CD4-positive, CD25-positive, alpha-beta regulatory T cell (primary cell): Measurements from ENCODE around the gene FAM234A. TPM values are rescaled to one million over a fixed set of nuclear protein-coding genes. Genes with fewer than 3 reads are reported as not detected.
A peak's percentile ranks its signal among the peaks of the same experiment; 100 is the strongest.
"Not testable (repeated sequence)": the region's sequence is repeated elsewhere in the genome, so short reads cannot be mapped to it uniquely, and the experiment has no call there.

Experiments
- ATAC-seq, 2 donors: fragments of 150-1000 bp; cut with Tn5 transposase; one replicate each; pipeline ENCODE4 v1.10.0; 2021; ENCODE audit warnings: low read depth in 2 of 2, moderate number of reproducible peaks in 2 of 2, moderate library complexity in 1 of 2
- DNase-seq, 3 donors: peaks; one replicate each; pipeline versions ENCODE4 v3.0.0 to v3.0.0-alpha.2; 2012 to 2022; ENCODE audit warnings: mixed read lengths in 1 of 3
- H3K27ac ChIP-seq: one replicate; pipeline ENCODE4 v1.7.0; 2013; ENCODE audit warnings: mild to moderate bottlenecking, low read length; ENCODE audit not compliant: insufficient read depth, poor library complexity, severe bottlenecking
- H3K27me3 ChIP-seq: one replicate; pipeline ENCODE4 v1.7.0; 2013; ENCODE audit warnings: low read length; ENCODE audit not compliant: control insufficient read depth, insufficient read depth
- H3K36me3 ChIP-seq: one replicate; pipeline ENCODE4 v1.7.0; 2013; ENCODE audit warnings: mild to moderate bottlenecking, low read length, moderate library complexity; ENCODE audit not compliant: control insufficient read depth, insufficient read depth
- H3K4me1 ChIP-seq: 2 replicates; pipeline ENCODE4 v1.7.0; 2013; ENCODE audit warnings: mild to moderate bottlenecking, low read length; ENCODE audit not compliant: insufficient read depth, control insufficient read depth, poor library complexity, severe bottlenecking
- H3K4me3 ChIP-seq: one replicate; pipeline ENCODE4 v1.7.0; 2013; ENCODE audit warnings: low read depth, mild to moderate bottlenecking, low read length, moderate library complexity
- H3K9me3 ChIP-seq, 2 experiments: 1 replicate in 1 of 2; 2 replicates in 1 of 2; pipeline ENCODE4 v1.7.0; 2013; ENCODE audit warnings: low read length in 2 of 2, mild to moderate bottlenecking in 1 of 2, moderate library complexity in 1 of 2; ENCODE audit not compliant: control insufficient read depth in 2 of 2
- H3K27ac Mint-ChIP-seq, 3 donors: one replicate each; pipeline ENCODE4 v1.8.0; 2020 to 2022; ENCODE audit warnings: mild to moderate bottlenecking in 3 of 3, mixed read lengths in 3 of 3, moderate library complexity in 2 of 3
- H3K27me3 Mint-ChIP-seq: one replicate; pipeline ENCODE4 v1.8.0; 2022; ENCODE audit warnings: mild to moderate bottlenecking, mixed read lengths
- H3K36me3 Mint-ChIP-seq: one replicate; pipeline ENCODE4 v1.8.0; 2020; ENCODE audit warnings: mixed read lengths
- H3K4me1 Mint-ChIP-seq, 4 donors: one replicate each; pipeline ENCODE4 v1.8.0; 2020 to 2022; ENCODE audit warnings: mixed read lengths in 4 of 4, mild to moderate bottlenecking in 1 of 4
- H3K4me3 Mint-ChIP-seq, 4 donors: one replicate each; pipeline ENCODE4 v1.8.0; 2020 to 2022; ENCODE audit warnings: mild to moderate bottlenecking in 4 of 4, mixed read lengths in 4 of 4, moderate library complexity in 3 of 4
- H3K9me3 Mint-ChIP-seq, 7 donors: one replicate each; pipeline ENCODE4 v1.8.0; 2020 to 2022; ENCODE audit warnings: mixed read lengths in 7 of 7, mild to moderate bottlenecking in 3 of 7, moderate library complexity in 2 of 7
- polyA plus RNA-seq, 4 donors: library from polyadenylated mRNA; unstranded; fragments of 300-500 nt; fragmentation: Illumina TruSeq; gene quantifications; one replicate each; pipeline ENCODE4 v1.2.3, GENCODE V29; 2021
- total RNA-seq: library from RNA; stranded (reverse); gene quantifications from one replicate; pipeline ENCODE4 v1.2.3, GENCODE V29; 2022

FAM234A gene
- total and polyA plus RNA-seq, 5 donors from 2014 or later = 15.3 to 26.5 (median 22.1) TPM

DNA sequence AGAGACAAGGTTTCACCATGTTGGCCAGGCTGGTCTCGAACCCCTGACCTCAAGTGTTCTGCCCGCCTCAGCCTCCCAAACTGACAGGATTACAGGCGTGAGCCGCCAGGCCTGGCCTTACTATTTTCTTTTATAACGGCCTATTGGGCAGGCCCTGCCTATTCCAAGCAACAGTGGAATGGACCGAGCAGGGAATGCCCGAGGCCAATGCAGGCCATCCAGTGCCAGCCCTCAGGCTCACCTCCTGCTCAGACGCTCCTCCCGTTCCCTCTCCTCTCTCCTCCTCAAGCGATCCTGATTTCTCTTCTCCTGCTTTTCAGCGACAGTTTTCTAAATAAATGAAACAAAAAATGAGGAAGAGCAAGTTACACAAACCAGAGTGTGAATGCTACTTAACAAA is 41.9 kb upstream of the FAM234A start:
- no peaks in the 10 kb centered on the region for H3K9me3 ChIP-seq
- peaks cover 67% of the 10 kb centered on the region for H3K36me3 ChIP-seq
- no peak overlapping the region for H3K27ac ChIP-seq
- H3K27ac Mint-ChIP-seq = no peak overlapping the region
- no peaks in the 10 kb centered on the region for H3K27me3 ChIP-seq
- H3K4me1 Mint-ChIP-seq = peaks cover 5 to 12% (median 8%) of the 10 kb centered on the region in 4 donors
- H3K4me3 Mint-ChIP-seq = no peak overlapping the region
- no peak for ATAC-seq
- H3K36me3 Mint-ChIP-seq = peaks cover 44% of the 10 kb centered on the region
- no peaks in the 10 kb centered on the region for H3K27me3 Mint-ChIP-seq
- H3K9me3 Mint-ChIP-seq = no peaks in the 10 kb centered on the region
- no peaks in the 10 kb centered on the region for H3K4me1 ChIP-seq
- DNase-seq = no peak
- H3K4me3 ChIP-seq = no peak overlapping the region

DNA sequence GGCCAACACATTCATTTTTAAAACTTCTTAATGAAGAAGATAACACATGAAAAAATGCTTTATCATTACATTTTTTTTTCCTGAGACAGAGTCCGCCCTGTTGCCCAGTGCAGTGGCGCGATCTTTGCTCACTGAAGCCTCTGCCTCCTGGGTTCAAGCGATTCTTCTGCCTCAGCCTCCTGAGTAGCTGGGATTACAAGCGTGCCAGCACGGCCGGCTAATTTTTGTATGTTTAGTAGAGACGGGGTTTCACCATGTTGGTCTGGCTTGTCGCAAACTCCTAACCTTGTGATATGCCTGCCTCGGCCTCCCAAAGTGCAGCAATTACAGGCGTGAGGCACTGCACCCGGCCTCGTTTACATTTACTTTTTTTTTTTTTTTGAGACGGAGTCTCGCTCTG is 41.2 kb upstream of the FAM234A start:
- no peak for DNase-seq
- H3K9me3 Mint-ChIP-seq = no peaks in the 10 kb centered on the region
- peaks cover 5 to 12% (median 8%) of the 10 kb centered on the region in 4 donors for H3K4me1 Mint-ChIP-seq
- ATAC-seq = no peak
- no peak overlapping the region for H3K27ac Mint-ChIP-seq
- peaks cover 44% of the 10 kb centered on the region for H3K36me3 Mint-ChIP-seq
- no peak overlapping the region for H3K4me3 ChIP-seq
- H3K27me3 Mint-ChIP-seq = no peaks in the 10 kb centered on the region
- peaks cover 72% of the 10 kb centered on the region for H3K36me3 ChIP-seq
- H3K27ac ChIP-seq = no peak overlapping the region
- H3K27me3 ChIP-seq = no peaks in the 10 kb centered on the region
- H3K4me3 Mint-ChIP-seq = no peak overlapping the region
- no peaks in the 10 kb centered on the region for H3K4me1 ChIP-seq
- no peaks in the 10 kb centered on the region for H3K9me3 ChIP-seq

DNA sequence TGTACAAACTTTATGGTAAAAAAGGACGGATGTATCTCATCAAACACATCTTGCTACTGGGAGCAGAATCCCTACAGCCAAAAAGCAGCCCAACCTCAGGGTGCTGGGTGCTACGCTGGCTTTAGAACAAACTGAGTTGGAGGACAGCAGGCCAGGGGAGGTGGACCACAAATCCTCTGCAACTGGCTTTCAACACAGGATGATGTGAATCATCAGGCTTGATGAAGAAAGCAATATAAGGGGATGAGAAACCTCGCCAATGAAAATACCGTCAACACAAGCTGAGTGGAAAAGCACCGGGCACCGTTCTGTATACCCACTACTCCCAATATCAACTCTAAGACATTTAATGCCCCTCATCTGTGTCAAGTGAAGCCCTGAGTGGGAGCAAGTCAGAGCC is 40.1 kb upstream of the FAM234A start:
- Histone ChIP-seq H3K9me3 (no peaks in the 10 kb centered on the region), H3K4me3 (no peak overlapping the region), H3K27ac (no peak overlapping the region), H3K27me3 (no peaks in the 10 kb centered on the region), H3K36me3 (peaks cover 71% of the 10 kb centered on the region), H3K4me1 (no peaks in the 10 kb centered on the region)
- ATAC-seq (no peak), DNase-seq (no peak)
- H3K4me1 Mint-ChIP-seq = peaks cover 0 to 4% (median under 1%) of the 10 kb centered on the region in 4 donors
- no peaks in the 10 kb centered on the region for H3K9me3 Mint-ChIP-seq
- H3K36me3 Mint-ChIP-seq = peaks cover 33% of the 10 kb centered on the region
- no peak overlapping the region for H3K4me3 Mint-ChIP-seq
- H3K27me3 Mint-ChIP-seq = no peaks in the 10 kb centered on the region
- no peak overlapping the region for H3K27ac Mint-ChIP-seq

DNA sequence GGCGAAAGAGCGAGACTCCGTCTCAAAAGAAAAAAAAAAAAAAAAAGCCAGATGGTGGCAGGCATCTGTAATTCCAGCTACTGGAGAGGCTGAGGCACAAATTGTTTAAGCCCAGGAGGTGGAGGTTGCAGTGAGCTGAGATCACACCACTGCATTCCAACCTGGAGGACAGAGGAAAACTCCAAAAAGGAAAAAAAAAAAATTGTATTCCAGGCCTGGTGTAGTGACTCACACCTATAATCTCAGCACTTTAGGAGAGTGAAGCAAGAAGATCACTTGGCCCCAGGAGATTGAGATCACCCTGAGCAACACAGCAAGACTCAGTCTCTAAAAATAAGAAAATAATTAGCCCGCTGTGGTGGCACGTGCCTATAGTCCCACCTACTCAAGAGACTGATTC is 34.2 kb upstream of the FAM234A start:
- H3K4me1 ChIP-seq = no peaks in the 10 kb centered on the region
- no peaks in the 10 kb centered on the region for H3K27me3 Mint-ChIP-seq
- no peak for DNase-seq
- no peaks in the 10 kb centered on the region for H3K9me3 Mint-ChIP-seq
- no peak overlapping the region for H3K27ac Mint-ChIP-seq
- peaks cover 0 to 4% (median 0%) of the 10 kb centered on the region in 4 donors for H3K4me1 Mint-ChIP-seq
- ATAC-seq = no peak
- H3K27ac ChIP-seq = no peak overlapping the region
- H3K27me3 ChIP-seq = no peaks in the 10 kb centered on the region
- peaks cover 12% of the 10 kb centered on the region for H3K36me3 Mint-ChIP-seq
- no peaks in the 10 kb centered on the region for H3K9me3 ChIP-seq
- no peak overlapping the region for H3K4me3 ChIP-seq
- H3K36me3 ChIP-seq = peaks cover 55% of the 10 kb centered on the region
- H3K4me3 Mint-ChIP-seq = no peak overlapping the region

DNA sequence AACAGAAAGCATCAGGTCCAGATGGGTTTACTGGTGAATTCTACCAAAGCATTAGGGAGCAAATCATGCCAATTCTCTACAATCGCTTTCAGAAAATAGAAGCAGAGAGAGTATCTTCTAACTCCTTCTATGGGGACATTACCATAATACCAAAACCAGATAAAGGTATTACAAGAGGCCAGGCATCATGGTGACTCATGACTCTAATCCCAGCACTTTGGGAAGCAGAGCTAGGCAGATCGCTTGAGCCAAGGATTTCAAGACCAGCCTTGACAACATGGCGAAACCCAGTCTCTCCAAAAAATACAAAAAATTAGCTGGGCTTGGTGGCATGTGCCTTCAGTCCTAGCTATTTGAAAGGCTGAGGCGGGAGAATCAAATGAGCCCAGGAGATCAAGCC is 31.4 kb upstream of the FAM234A start:
- Mint-ChIP-seq H3K36me3 (peaks cover 26% of the 10 kb centered on the region), H3K9me3 (no peaks in the 10 kb centered on the region), H3K27me3 (no peaks in the 10 kb centered on the region), H3K4me1 (peaks cover 0 to 8% (median under 1%) of the 10 kb centered on the region in 4 donors), H3K4me3 (no peak overlapping the region), H3K27ac (no peak overlapping the region)
- ATAC-seq (no peak), DNase-seq (no peak)
- no peak overlapping the region for H3K27ac ChIP-seq
- no peak overlapping the region for H3K4me3 ChIP-seq
- no peaks in the 10 kb centered on the region for H3K9me3 ChIP-seq
- peaks cover 66% of the 10 kb centered on the region for H3K36me3 ChIP-seq
- H3K4me1 ChIP-seq = no peaks in the 10 kb centered on the region
- H3K27me3 ChIP-seq = no peaks in the 10 kb centered on the region

DNA sequence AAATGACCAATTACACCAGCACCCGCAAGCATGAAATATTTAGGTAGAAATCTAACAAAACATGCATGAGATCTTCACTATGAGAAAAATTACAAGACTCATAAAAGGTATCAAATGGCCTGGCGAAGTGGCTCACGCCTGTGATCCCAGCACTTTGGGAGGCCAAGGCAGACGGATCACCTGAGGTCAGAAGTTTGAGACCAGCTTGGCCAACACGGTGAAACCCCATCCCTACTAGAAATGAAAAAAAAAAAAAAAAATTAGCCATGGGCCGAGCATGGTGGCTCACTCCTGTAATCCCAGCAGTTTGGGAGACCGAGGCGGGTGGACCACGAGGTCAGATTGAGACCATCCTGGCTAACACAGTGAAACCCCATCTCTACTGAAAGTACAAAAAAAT is 30.6 kb upstream of the FAM234A start:
- DNase-seq, H3K9me3 Mint-ChIP-seq: not testable (repeated sequence)

DNA sequence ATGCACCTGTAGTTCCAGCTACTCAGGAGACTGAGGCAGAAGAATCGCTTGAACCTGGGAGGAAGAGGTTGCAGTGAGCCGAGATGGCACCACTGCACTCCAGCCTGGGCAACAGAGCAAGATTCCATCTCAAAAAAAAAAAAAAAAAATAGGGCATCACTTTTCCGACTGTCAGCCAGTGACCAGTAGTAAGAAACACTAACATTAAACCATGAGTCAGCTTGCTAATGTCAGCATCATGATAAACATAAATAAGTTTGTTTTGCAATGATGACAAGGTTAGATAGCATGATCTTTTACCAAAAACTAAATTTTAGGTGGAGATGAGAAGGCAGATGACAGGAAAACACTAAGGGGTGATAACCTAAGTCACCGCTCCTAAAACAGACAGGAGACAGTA is 25.3 kb upstream of the FAM234A start:
- H3K4me1 ChIP-seq, H3K9me3 ChIP-seq, H3K4me3 ChIP-seq, H3K27me3 ChIP-seq, H3K9me3 Mint-ChIP-seq, H3K4me3 Mint-ChIP-seq, DNase-seq, ATAC-seq, H3K27me3 Mint-ChIP-seq, H3K27ac ChIP-seq: not testable (repeated sequence)
- H3K36me3 Mint-ChIP-seq = peaks cover 30% of the 10 kb centered on the region
- H3K4me1 Mint-ChIP-seq = peaks cover 4 to 18% (median 11%) of the 10 kb centered on the region in 4 donors
- H3K27ac Mint-ChIP-seq = peak overlapping the region in 1 of 3 donors; percentile 32
- H3K36me3 ChIP-seq = peaks cover 83% of the 10 kb centered on the region

More for the DNA sequence above, 30.6 kb upstream of the FAM234A start:
- H3K4me1 ChIP-seq, H3K4me3 Mint-ChIP-seq, H3K27ac Mint-ChIP-seq, H3K4me1 Mint-ChIP-seq, ATAC-seq, H3K27me3 Mint-ChIP-seq, H3K27ac ChIP-seq, H3K27me3 ChIP-seq, H3K4me3 ChIP-seq, H3K9me3 ChIP-seq: not testable (repeated sequence)
- H3K36me3 ChIP-seq = peaks cover 66% of the 10 kb centered on the region
- peaks cover 31% of the 10 kb centered on the region for H3K36me3 Mint-ChIP-seq

DNA sequence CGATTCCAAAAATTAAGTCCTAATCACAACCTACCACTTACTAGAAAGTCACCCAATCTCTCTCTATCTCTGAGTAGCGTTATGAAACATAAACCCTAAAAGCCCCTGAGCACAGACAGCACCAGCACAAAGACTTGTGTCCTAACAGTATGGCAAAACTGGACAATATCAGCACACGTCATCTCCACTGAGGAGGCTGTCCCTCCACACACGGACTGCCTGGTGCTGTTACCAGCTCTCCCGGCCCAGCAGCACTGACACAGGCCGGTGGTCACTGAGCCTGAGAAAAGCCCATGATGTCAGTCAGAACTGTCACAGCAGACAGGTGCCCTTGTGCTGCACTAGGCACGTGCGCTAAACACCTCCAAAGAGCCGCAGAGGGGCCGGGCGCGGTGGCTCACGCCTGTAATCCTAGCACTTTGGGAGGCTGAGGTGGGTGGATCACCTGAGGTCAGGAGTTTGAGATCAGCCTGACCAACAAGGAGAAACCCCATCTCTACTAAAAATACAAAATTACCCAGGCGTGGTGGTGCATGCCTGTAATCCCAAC is 22.9 kb upstream of the FAM234A start:
- H3K4me1 ChIP-seq, H3K9me3 ChIP-seq, H3K9me3 Mint-ChIP-seq, H3K4me3 Mint-ChIP-seq, ATAC-seq, H3K27ac ChIP-seq, H3K27ac Mint-ChIP-seq, H3K27me3 Mint-ChIP-seq, H3K27me3 ChIP-seq, H3K4me3 ChIP-seq, DNase-seq: not testable (repeated sequence)
- peaks cover 72% of the 10 kb centered on the region for H3K36me3 ChIP-seq
- peaks cover 4 to 14% (median 11%) of the 10 kb centered on the region in 4 donors for H3K4me1 Mint-ChIP-seq
- peaks cover 19% of the 10 kb centered on the region for H3K36me3 Mint-ChIP-seq
